HL-60 (cell line): ENCODE results near the gene CD177.

Source experiments
- CTCF ChIP-seq: IDR thresholded peaks from one replicate; pipeline ENCODE4 v1.5.1; 2011; ENCODE audit warnings: low read length, control low read depth, inconsistent platforms; ENCODE audit not compliant: insufficient read depth
- POLR2AphosphoS5 ChIP-seq: IDR thresholded peaks from 2 replicates; pipeline ENCODE4 v1.6.1; 2012; ENCODE audit warnings: low read depth
- TF ChIP-seq, protein P1 (sequence below): IDR thresholded peaks from 2 replicates; pipeline ENCODE4 v1.6.1; 2012; ENCODE audit warnings: low read depth; ENCODE audit not compliant: insufficient replicate concordance

DNA sequence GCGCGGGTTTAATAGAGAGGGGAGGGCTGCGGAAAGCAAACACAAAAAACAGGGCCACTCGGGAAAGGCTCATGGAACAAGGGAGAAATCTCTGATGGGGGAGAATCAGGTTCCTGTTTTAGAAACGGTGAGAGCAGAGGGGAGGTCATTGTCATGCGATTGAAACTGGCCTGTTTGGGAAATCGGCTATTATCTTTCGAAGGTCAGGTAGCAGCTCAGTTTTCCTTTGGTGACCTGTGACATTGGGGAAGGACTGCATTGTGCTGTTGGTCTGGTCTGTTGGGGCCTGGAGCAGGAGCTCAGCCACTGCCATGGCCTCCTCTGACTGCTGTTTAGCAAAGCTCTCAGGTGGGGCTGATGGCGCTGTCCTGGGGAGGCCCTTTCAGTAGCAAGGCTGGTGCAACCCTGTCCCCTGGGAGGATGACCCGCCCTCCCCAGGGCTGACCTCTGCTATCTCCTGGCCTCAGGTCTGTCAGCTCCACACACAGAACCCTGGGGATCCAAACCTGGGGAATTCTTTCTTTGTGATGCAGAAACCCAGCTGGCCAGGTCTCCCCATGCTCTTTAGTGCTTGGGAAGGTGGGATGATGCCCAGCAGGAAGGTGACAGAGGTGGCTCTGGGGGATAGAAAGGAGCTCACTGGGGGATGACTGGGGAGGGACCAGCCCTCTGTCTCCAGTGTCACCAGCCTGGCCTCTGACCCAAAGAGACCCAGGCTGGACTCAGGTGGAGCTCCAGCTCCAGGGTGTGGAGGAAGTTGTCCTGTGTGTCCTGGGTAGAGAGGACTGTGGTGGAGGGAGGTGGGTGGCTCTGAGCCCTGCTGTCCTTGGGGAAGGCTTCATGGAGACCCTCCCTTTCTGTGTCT lies 21.2 kb upstream of the CD177 start:
- TF ChIP-seq CTCF (no peak), POLR2AphosphoS5 (no peak)
- TF ChIP-seq, protein P1, sequence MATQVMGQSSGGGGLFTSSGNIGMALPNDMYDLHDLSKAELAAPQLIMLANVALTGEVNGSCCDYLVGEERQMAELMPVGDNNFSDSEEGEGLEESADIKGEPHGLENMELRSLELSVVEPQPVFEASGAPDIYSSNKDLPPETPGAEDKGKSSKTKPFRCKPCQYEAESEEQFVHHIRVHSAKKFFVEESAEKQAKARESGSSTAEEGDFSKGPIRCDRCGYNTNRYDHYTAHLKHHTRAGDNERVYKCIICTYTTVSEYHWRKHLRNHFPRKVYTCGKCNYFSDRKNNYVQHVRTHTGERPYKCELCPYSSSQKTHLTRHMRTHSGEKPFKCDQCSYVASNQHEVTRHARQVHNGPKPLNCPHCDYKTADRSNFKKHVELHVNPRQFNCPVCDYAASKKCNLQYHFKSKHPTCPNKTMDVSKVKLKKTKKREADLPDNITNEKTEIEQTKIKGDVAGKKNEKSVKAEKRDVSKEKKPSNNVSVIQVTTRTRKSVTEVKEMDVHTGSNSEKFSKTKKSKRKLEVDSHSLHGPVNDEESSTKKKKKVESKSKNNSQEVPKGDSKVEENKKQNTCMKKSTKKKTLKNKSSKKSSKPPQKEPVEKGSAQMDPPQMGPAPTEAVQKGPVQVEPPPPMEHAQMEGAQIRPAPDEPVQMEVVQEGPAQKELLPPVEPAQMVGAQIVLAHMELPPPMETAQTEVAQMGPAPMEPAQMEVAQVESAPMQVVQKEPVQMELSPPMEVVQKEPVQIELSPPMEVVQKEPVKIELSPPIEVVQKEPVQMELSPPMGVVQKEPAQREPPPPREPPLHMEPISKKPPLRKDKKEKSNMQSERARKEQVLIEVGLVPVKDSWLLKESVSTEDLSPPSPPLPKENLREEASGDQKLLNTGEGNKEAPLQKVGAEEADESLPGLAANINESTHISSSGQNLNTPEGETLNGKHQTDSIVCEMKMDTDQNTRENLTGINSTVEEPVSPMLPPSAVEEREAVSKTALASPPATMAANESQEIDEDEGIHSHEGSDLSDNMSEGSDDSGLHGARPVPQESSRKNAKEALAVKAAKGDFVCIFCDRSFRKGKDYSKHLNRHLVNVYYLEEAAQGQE: no peak
